OCI-LY3 (cell line): ENCODE results near the gene HIP1.
A peak's percentile ranks its signal among the peaks of the same experiment; 100 is the strongest.

Source experiments
- H2AFZ ChIP-seq: fragments of 200-600, 300-600 bp; shearing (Covaris generic); 2 replicates; pipeline ENCODE4 v1.6.0; 2014; ENCODE audit warnings: antibody characterized with exemption, low read depth, low read length
- H3K27ac ChIP-seq: fragments of 200-600, 300-600 bp; sonication (generic); 2 replicates; pipeline ENCODE4 v1.5.1; 2014; ENCODE audit warnings: mild to moderate bottlenecking, low read length, moderate library complexity, mixed read lengths
- H3K27me3 ChIP-seq: fragments of 200-600, 300-600 bp; sonication (generic); 2 replicates; pipeline ENCODE4 v1.6.1; 2014; ENCODE audit warnings: low read depth, low read length, mixed read lengths
- H3K36me3 ChIP-seq: fragments of 200-600, 300-600 bp; sonication (generic); replicated peaks from 2 replicates; pipeline ENCODE3; 2014; ENCODE audit warnings: low read depth, low read length, mixed read lengths
- H3K4me1 ChIP-seq: fragments of 300-600, 200-600 bp; sonication (generic); 2 replicates; pipeline ENCODE4 v1.6.1; 2014; ENCODE audit warnings: low read length, mixed read lengths
- H3K4me2 ChIP-seq: fragments of 200-600, 300-600 bp; sonication (generic); 2 replicates; pipeline ENCODE4 v1.6.1; 2014; ENCODE audit warnings: low read length, mixed read lengths
- H3K4me3 ChIP-seq: fragments of 300-600, 200-600 bp; sonication (generic); 2 replicates; pipeline ENCODE4 v1.5.1; 2014; ENCODE audit warnings: antibody characterized with exemption, mild to moderate bottlenecking, low read length, moderate library complexity
- H3K79me2 ChIP-seq: fragments of 300-600, 200-600 bp; shearing (Covaris generic); 2 replicates; pipeline ENCODE4 v1.6.1; 2014; ENCODE audit warnings: mild to moderate bottlenecking, low read length, mixed read lengths
- H3K9ac ChIP-seq: fragments of 300-600, 200-600 bp; shearing (Covaris generic); 2 replicates; pipeline ENCODE4 v1.6.0; 2014; ENCODE audit warnings: mild to moderate bottlenecking, low read length, moderate library complexity
- H3K9me3 ChIP-seq: fragments of 200-600, 300-600 bp; shearing (Covaris generic); 2 replicates; pipeline ENCODE4 v1.6.1; 2014; ENCODE audit warnings: low read length, mixed read lengths; ENCODE audit not compliant: insufficient read depth
- H4K20me1 ChIP-seq: fragments of 200-600, 300-600 bp; sonication (generic); 2 replicates; pipeline ENCODE4 v1.6.1; 2016; ENCODE audit warnings: low read length, mixed read lengths; ENCODE audit not compliant: insufficient read depth
- EZH2phosphoT487 ChIP-seq: fragments of 200-600 bp; shearing (Covaris generic); IDR thresholded peaks from 2 replicates; pipeline ENCODE4 v1.6.1; 2018; ENCODE audit warnings: antibody characterized with exemption, mixed run types, low read depth
- TF ChIP-seq, protein P1 (sequence below): fragments of 200-600, 300-600 bp; sonication (generic); IDR thresholded peaks from 2 replicates; pipeline ENCODE4 v1.5.1; 2014; ENCODE audit warnings: antibody characterized with exemption, low read length, low read depth

Gene HIP1

DNA sequence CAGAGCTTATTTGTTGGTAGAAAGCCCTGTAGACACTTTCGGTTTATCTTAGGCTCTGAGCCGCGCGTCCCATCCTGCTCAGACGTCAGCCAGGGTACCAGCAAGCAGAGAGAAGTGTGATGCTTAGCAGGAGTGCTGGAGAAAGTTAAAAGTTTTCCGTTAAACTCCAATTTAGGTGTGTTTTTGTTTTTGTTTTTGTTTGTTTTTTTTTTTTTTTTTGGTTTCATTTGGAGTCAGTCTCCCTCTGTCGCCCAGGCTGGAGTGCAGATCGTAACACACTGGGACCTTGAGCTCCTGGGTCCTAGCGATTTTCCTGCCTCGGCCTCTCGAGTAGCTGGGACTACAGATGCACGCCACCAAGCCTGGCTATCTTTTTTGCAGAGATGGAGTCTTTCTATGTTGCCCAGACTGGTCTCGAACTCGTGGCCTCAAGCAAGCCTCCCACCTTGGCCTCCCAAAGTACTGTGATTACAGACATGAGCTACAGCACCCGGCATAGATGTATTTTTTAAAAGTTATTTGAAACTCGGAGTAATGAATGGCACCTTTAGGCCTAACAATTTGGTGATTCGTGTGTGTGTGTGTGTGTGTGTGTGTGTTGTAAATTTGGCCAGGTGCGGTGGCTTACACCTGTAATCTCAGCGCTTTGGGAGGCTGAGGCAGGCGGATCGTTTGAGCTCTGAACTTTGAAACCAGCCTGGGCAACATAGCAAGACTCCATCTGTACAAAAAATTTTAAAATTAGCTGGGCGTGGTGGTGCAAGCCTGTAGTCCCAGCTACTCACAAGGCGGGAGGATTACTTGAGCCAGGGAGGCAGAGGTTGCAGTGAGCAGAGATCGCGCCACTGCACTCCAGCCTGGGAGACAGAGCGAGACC, 1.3 kb upstream of the HIP1 start:
- peak overlapping the region; percentile 77 for H3K4me2 ChIP-seq
- peak overlapping the region; percentile 78 for H3K4me3 ChIP-seq
- no peaks in the 10 kb centered on the region for H3K9me3 ChIP-seq
- H2AFZ ChIP-seq, result peak overlapping the region; percentile 50
- H3K36me3 ChIP-seq, result no peaks in the 10 kb centered on the region
- peak overlapping the region; percentile 50 for H3K27ac ChIP-seq
- H3K4me1 ChIP-seq, result peaks cover 27% of the 10 kb centered on the region
- peaks cover 16% of the 10 kb centered on the region for H3K27me3 ChIP-seq
- no peaks in the 10 kb centered on the region for H4K20me1 ChIP-seq
- no peak for TF ChIP-seq EZH2phosphoT487
- TF ChIP-seq, protein P1, sequence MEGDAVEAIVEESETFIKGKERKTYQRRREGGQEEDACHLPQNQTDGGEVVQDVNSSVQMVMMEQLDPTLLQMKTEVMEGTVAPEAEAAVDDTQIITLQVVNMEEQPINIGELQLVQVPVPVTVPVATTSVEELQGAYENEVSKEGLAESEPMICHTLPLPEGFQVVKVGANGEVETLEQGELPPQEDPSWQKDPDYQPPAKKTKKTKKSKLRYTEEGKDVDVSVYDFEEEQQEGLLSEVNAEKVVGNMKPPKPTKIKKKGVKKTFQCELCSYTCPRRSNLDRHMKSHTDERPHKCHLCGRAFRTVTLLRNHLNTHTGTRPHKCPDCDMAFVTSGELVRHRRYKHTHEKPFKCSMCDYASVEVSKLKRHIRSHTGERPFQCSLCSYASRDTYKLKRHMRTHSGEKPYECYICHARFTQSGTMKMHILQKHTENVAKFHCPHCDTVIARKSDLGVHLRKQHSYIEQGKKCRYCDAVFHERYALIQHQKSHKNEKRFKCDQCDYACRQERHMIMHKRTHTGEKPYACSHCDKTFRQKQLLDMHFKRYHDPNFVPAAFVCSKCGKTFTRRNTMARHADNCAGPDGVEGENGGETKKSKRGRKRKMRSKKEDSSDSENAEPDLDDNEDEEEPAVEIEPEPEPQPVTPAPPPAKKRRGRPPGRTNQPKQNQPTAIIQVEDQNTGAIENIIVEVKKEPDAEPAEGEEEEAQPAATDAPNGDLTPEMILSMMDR, result no peak
- H3K79me2 ChIP-seq, result no peaks in the 10 kb centered on the region
- peak overlapping the region; percentile 68 for H3K9ac ChIP-seq

DNA sequence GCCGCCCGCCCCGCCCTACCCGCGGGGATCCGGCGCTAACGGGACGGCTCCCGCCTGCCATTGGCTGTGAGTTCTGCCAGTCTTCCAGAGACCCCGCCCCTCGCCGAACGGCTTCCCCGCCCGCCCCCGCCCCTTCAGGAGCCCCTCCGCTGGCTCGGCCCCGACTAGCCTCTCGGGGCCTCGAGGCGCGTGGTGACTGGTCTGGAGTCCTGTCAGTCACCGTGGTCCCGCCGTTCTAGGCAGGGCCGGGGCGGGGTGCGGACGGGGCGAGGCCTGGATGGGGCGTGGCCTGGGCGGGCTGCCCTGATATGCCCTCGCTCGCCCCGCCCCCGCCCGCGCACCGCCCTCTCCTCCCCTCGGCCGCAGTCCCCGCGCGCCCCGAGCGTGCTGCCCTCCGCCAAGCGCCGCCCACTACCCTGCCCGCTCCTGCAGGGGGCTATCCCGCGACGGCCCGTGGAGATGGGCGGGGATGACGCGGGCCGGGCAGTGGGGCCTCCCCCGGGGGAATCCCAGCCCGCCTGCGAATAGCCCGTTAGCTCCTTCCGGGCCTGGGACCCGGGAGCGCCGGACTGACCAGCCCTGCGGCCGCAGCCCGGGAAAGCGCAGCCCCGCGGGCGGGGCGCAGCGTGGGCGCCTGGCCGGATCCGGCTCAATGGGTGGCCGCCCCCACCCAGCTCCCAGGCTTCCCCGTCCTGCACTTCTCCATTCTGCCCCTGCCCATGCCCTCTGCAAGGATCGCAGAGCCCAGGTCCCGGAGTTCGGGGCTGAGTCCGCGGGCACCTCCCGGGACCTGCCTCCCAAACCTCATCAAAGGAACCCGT, 444 bp upstream of the HIP1 start:
- peak overlapping the region; percentile 83 for H3K4me2 ChIP-seq
- H3K4me3 ChIP-seq, result peak overlapping the region; percentile 98
- TF ChIP-seq, protein P1, result no peak
- no peak for TF ChIP-seq EZH2phosphoT487
- H3K79me2 ChIP-seq, result no peaks in the 10 kb centered on the region
- peak overlapping the region; percentile 71 for H2AFZ ChIP-seq
- peaks cover 27% of the 10 kb centered on the region for H3K4me1 ChIP-seq
- H3K27me3 ChIP-seq, result peaks cover 16% of the 10 kb centered on the region
- H3K9me3 ChIP-seq, result no peaks in the 10 kb centered on the region
- no peaks in the 10 kb centered on the region for H3K36me3 ChIP-seq
- no peaks in the 10 kb centered on the region for H4K20me1 ChIP-seq
- peak overlapping the region; percentile 50 for H3K27ac ChIP-seq
- H3K9ac ChIP-seq, result peak overlapping the region; percentile 89

DNA sequence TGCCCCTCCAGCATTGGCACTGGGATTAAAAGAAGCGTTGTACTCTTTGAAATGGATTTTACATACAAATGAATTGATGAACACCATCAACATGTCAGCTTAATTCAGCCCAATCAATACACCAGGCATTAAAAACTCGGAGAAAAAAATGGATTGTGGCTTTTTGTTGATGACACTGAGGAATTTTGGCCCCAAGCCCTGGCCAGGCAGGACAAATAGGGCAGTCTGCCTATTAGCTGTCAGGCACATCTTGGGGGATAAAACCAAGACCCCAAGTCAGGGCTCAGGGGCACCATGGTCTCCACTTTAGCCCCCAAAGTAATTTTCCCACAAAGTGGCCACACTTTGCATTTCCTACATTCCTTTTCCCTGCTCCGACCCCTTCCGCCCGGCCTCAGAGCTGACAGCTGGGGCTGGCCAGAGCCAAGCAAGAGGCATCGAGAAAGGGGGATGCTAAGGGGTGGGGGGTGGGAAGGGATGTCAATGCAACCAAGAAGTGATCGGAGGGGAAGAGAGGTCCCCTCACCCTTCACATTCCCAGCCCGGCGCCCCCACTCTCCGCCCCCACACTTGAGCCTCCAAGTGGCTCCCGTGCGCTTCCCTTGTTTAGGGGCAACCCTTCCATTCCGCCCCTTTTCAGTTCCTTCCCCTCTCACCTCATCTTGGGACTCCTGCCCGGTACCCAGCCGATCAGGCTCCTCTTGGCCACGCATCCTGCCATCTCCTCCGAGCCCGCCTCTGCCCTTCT, 711 bp downstream of the HIP1 start:
- H4K20me1 ChIP-seq, result no peaks in the 10 kb centered on the region
- H3K4me1 ChIP-seq, result peaks cover 27% of the 10 kb centered on the region
- H2AFZ ChIP-seq, result peak overlapping the region; percentile 71; the same call in 1 of the 2 replicates
- no peak overlapping the region for H3K27ac ChIP-seq
- peak overlapping the region; percentile 83 for H3K4me2 ChIP-seq
- H3K36me3 ChIP-seq, result no peaks in the 10 kb centered on the region
- peak overlapping the region; percentile 98 for H3K4me3 ChIP-seq
- peak overlapping the region; percentile 89 for H3K9ac ChIP-seq
- peaks cover 12% of the 10 kb centered on the region for H3K27me3 ChIP-seq
- H3K9me3 ChIP-seq, result no peaks in the 10 kb centered on the region
- H3K79me2 ChIP-seq, result no peaks in the 10 kb centered on the region
- TF ChIP-seq, protein P1, result no peak
- TF ChIP-seq EZH2phosphoT487, result no peak
